Activated CD4-positive, CD25-positive, alpha-beta regulatory T cell treated with anti-CD3 and anti-CD28 coated beads, Interleukin-2, amount 50 U/mL, for 72 hours (primary cell): ENCODE measurements around the gene EEF1AKMT1.

Source experiments
- DNase-seq: peaks from one replicate; pipeline ENCODE4 v3.0.0; 2021

Gene EEF1AKMT1, protein sequence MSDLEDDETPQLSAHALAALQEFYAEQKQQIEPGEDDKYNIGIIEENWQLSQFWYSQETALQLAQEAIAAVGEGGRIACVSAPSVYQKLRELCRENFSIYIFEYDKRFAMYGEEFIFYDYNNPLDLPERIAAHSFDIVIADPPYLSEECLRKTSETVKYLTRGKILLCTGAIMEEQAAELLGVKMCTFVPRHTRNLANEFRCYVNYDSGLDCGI

DNA sequence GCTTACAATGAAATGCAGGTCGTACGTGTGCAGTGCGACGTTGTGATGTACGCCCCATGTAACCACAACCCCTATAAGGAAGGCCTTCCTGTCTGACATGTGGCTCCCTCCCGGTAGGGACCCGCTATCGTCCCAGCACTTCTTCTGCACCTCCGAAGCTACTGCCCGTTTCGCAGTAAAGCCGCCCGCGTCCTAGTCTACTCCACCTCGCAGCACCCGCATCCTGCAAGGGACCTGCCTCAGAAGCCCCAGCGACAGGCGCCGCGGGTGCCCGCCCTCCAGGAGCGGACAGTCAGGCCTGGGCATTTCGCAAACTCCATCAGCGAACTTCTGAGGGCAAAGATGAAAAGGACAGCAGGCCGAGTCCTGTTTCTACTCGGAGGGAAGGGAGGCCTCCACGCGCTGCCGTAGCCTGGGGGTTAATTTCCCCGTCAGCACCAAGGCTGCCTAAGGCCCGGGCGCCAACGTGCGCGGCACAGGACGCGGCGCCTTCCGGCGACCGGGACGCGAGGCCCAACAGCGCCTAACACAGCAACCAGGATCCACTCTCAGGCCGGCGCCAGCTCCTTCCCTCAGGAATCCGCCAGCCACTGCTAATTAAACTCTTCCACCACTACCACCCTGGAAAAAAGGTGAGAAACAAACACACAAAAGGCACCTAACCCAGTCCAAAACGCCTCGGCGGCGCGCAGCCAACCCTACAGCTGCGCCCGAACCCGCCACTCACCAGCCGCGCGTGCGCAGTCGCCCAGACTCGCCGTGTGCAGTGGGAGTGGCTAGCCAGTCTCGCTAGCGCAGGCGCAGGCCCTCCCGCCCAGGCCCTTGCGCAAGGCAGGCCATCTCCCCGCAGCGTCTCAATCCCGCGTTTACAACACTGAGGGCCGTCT is at the start of gene EEF1AKMT1:
EEF1AKMT1 (minus strand) TSS at position 768 of the 887 bp plus-strand sequence. CDS start 16,363 bp downstream, outside the sequence.
- peak; percentile 96 for DNase-seq

DNA sequence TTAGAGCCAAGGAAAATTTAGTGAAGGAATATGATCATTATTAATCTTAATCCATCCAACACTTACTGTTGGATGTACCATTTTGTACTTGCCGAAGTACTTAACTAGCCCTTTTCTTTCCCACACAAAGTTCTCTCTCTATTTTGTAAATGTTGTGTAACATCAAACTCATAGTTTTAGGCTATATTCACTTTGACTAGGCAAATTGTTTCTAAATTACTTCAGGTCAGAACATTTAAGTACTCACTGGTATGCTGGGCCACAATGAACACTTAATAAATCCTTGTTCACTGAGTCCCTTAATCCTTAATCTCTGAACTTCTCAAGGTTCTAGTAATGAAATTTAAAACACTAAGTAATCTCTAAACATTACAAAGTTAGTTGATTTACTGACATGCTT is 49.3 kb upstream of the EEF1AKMT1 start:
- no peak for DNase-seq

DNA sequence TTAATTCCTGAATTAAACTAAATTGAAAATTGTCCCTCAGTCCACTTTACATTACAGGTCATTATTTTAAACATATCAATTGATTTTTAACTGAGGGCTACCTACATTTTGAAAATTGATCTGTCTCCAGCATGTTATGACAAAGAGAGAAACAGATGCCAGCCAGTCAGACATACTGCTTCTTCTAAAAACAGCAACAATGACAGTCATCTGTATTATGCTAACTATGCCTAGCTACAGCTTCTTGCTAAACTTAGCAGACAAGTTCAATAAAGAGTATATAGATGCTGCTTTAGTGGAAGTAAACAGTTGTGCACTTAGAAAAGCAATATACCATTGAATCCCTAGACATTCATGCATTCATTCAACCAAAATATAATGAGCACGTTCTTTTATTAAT is 48.6 kb upstream of the EEF1AKMT1 start:
- DNase-seq = no peak

DNA sequence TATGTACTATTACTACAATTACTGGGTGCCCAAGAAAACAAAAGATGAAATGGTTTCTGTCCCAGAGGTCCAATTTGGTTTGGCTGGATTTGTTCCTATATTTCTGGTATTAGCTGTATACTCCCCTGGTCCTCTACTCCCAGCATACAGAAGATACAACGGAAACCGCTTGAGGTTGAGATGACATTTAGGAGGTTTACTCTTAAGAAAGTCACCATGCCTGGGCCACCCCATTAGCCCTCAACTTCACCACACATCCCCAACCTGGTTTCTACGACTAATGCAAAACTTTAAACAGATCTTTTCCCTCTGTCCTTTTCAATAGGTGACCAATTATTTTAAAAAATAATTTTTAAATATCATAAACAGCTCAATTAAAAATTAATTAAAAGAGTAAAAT is 46.0 kb upstream of the EEF1AKMT1 start:
- DNase-seq = no peak

DNA sequence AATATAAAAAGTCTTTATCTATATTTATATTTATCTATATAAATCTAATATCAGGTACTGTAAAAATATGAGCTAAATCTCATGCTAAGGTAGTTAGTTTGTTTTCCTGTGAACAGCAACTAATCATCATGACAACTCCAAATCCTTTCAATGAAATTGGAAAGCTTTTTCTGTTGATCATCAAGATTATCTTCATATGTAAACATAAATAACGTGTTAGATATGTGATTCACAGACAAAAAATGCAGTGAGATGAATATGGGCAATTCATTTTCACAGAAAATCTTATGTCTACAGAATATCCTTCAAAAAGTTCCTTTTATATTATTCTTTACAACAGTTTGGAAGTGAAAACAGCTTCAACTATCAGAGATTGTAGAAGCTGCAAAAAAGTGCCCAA is 41.7 kb upstream of the EEF1AKMT1 start:
- no peak for DNase-seq

DNA sequence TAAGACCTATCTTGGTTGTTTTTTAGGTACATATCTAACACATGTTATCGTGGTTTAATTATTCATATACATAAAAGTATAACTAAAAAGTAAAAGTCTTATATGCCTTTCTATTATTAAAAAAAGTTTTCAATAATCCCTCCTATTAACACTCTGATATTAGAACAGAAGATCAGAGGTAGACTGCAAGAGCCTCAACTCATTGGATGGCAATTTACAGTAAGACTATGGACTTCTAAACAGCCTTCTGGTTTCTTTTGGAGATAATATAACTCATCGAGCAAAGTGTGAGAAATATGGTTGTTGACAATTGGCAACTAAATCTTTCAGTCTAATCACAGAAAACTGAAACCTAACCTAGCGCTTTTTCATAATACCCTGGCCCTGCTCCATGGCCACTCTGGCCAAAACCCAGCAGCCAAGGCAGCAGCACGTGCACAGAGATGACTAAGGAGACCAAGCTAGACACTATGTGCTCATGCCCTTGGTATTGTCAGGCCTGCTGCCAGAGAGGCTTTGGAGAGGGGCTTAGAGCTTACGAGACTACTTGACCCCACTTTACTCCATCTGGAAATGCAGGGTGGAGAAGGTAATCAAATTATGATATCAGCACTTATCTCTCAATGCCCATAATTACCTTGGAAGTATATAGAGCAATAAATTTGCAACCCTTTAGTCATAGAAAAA is 40.6 kb upstream of the EEF1AKMT1 start:
- DNase-seq = no peak

DNA sequence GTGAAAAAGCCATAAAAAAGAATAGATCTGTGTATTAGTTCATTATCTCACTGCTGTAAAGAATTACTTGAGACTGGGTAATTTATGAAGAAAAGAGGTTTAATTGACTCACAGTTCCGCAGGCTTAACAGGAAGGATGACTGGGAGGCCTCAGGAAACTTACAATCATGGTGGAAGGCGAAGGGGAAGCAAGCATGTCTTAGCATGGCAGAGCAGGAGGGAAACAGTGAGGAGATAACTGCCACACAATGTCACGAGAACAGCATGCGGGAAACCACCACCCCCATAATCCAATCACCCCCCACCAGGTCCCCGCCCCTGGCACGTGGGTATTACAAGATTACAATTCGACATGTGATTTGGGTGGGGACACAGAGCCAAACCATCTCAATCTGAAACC is 39.1 kb upstream of the EEF1AKMT1 start:
- DNase-seq = no peak

DNA sequence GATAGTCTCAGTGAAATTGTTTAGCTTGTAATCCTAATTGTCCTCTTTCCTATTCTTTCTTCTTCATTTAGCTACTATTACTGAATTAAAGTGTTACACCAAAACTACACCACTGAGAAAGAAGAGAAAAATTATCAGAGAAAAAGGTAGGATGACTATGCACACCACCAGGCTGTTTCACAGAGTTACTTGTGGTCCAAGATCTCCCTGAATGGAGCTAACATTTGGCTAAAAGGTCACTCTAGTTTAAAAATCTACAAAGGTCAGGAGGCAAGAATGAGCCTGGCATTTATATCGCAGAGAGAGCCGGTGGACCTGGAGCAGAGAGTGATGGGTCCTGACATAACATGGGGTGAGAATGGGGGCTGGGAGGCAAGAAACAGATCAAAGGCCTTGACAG is 37.0 kb upstream of the EEF1AKMT1 start:
- no peak for DNase-seq

DNA sequence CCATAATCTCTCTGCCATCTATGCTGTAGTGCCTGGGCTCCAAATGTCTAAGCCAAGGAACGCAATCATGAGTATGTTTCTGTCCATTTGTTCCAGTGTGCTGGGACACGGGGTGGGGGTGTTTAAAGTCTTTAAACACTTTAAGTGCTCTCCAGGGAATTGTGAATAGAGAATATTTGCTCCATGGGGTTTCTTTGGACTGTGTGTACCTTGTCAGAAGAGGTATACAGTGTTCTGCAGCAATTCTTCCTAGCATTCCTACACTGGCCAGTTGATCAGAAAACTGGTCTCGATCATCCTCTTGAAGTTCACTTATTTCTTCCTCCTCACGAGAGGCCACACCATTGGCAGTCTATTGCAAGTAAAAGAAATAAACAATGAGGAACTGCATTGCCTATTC is 35.1 kb upstream of the EEF1AKMT1 start:
- no peak for DNase-seq

DNA sequence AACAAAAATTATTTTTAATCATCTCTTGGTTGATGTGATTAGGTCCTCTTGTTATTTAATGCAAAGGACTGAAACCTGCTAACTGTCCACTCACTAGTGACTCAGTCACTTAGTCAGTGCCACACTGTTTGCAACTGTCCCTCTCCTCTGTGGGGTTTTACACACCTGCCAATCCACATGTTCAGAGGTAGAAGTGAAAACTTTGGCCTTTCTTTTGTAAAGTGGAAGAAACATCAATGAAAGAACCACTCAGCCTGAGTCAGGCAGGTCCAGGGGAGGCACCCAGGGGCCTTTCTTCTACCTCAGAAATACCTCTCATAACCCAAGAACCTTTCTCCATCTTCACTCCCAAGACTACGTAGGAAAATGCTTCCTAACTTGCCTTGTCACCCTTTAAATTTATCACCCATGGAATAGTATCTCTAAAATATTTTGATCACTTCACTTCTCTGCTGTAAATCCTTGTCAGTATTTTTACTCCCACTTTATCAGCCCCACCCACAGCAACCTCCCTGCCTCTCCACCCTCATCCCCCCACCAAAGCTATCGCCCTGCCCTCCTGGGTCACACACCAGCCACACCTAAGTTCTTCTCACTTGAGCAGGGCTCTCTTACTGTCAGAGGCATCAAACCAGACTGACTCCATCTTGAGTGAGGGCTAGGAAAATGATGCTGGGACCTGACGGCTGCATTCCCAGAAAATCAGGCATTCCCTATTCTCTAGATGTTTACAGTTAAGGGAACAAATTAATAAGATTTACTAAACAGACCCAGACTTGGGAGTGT is 29.6 kb upstream of the EEF1AKMT1 start:
- no peak for DNase-seq

DNA sequence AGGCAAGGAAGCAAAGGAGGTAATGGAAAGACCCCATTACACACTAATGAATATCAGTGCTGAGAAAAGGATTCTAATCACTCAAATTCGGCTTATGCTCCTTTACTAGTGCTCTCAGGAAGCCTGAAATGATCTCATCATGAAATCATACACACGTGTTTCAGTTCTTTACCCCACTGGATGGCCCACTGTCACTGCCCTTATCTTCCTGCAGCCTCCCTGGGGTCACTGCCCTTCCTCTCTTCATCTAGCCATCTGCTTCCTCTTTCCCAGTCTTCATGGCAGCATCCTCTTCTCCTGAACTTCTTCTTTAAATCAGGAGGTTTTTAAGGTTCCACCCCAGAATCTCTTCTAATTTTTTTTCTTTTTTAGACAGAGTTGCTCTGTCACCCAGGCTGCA is 27.9 kb upstream of the EEF1AKMT1 start:
- DNase-seq = no peak

DNA sequence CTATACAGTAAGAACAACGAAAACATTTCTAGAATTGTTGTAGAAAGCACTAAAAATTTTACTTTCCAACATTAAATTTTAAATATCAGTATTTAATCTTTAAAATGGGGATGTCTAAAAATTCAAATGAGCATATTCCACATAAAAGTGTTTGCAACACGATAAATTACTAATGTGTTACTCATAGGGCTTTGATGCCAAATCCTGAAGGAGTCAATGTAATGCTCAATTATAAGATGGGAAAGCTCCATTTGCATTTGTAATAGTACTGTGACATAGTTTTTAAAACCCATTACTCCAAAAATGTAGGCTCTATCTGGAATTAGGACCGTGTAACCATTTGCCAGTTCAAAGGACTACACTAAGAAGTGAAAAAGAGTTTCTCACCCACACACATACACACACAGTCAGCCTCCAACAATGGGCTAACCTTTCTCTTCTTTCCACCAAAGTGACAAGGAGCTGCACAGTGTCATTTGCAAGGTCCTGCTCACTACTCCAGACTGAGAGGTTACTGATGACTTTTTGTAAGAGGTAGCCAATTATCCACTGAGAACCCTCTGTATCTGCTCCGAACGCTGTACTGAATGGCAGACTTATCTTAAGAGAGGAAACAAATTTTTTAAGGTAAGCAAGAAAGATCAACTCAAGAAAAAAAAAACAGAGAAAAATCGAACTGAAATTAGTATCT is 26.1 kb upstream of the EEF1AKMT1 start:
- DNase-seq = no peak

DNA sequence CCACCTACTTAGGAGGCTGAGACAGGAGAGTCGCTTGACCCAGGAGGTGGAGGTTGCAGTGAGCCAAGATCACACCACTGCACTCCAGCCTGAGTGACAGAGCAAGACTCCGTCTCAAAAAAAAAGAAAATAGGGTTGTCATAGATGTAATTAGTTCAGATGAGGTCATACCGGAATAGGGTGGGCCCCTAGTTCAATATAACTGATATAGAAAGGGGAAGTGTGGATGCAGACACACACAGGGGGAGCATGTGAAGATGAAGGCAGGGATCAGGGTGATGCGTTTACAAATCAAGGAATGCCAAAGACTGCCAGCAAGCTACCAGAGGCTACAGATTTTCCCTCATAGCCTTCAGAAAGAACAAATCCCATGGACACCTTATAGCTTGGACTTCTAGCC is 24.3 kb upstream of the EEF1AKMT1 start:
- DNase-seq = no peak

DNA sequence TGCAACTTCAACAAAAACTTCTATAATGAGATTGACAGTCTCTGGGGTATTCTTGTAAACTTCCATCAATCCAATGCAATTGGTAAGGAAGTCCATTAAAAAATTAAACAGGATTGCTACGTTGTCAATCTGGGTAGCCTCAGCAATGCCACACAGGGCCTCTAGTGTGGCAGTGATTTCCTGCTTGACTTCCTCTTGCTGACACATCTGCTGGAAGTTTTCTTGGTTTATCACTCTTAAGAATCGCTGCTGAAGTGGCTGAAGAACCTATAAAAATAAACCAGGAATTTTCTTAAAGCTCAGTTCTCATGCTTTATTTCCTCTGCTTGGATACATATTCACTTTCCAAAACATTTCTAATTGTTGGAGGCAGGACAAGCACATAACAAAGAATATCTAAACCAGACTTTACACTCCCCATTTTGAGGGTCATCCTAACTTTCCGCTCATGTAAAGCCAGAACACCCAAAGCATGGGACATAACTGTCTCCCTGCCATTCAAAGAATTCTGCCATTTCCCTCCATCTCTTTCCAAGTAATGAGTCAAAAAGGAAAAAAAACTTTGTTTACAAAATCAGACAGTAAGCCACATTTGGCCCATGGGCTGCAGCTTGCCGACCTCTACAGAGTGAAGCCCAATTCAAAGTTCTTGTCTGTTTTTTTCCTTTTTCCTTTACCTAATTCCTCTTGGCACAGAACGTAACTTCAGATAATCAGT is 23.2 kb upstream of the EEF1AKMT1 start:
- DNase-seq = no peak

DNA sequence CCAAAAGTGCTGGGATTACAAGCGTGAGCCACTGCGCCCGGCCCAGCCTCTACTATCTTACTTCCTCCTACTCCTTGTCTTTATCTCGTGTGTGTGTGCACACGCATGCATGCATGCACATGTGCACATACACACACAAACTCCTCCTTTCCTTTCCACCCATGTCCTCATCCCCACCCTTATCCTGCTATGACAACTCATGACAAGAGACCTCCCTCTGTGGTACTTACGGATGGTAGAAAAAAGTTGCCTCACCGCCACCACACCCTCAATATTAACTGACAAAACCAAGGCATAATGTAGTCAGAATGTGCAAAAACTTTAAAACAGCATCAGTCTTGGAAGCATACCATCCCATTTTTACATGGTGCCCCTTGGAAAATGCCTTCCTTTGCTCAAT is 15.9 kb upstream of the EEF1AKMT1 start:
- DNase-seq = no peak

DNA sequence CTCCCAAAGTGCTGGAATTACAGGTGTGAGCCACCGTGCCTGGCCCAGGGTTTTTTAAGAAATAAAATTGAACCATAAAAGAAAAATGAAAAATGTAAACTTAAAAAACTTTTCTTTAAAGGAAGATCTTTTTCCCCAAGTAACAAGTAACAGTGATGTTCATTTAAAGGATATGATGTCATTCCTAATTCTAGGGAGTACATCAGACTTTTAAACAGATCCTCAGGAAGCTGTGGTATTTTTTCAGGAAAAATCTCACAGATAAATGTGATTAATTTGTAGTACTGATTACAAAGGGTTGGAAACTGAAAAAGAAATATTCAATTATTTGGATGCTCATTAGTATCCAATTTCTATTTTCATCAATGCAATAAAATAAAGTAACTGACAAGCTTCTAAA is 14.6 kb upstream of the EEF1AKMT1 start:
- no peak for DNase-seq

DNA sequence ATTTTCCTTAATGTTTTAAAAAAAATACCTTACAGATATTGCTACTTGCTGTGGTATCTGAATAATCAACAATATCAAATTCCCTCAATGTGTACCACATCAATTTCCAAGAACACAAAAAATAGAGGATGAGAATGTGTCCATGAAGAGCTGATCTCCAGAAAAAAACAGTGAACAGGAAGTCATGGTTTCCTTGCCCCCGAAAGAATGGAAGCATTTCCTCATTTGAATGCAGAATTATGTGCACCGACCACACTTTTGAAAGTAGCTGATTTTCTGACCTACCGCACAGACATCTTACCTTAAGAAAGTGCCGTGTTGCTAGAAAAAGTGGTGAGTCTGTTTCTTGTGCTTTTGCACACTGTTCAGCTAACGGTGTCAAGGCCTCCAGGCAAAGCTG is 13.4 kb upstream of the EEF1AKMT1 start:
- no peak for DNase-seq

DNA sequence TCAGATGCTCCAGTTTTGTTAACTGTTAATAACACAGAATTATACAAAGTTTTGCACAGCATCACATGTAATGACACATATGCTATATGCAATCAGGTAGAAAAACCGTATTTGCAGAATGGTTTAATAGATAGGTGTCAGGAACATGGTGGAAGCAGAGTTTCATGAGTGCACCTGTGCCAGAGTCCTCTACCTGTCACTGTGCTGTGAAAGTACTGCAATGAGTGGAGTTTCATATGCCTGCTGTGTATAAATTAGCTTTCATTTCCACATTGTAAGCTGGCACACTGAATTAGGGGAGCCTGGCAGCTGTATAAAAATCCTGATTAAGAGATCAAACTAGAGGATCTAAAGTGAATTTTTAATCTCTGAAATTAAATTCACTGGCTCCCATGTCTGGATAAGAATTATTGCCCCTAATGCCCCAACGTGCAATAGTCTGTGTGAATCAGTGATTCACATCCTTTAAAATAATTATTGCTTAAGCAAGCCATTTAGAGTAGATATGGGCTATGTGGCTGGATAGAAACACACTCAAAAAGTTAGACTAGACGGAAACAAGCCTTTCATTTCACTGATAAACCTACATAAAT is 8.5 kb upstream of the EEF1AKMT1 start:
- no peak for DNase-seq

DNA sequence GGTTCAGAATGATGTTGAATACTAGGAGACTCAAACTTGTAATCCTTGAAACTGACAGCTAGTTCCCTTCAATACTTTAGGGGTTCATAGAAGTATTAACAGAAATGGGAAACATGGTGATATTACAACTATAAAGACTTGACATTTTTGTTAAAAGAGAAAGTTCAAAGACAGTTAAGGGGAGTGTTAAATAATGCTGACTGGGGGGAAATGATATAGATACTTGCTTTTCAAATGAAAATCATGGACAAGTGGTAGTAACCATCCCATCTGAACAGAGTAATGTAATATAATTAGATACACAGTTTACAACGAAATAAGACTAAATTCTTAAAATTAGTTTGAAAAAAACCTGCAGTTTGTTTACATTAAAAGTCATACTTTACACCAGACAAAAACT is 6.6 kb upstream of the EEF1AKMT1 start:
- DNase-seq = no peak

DNA sequence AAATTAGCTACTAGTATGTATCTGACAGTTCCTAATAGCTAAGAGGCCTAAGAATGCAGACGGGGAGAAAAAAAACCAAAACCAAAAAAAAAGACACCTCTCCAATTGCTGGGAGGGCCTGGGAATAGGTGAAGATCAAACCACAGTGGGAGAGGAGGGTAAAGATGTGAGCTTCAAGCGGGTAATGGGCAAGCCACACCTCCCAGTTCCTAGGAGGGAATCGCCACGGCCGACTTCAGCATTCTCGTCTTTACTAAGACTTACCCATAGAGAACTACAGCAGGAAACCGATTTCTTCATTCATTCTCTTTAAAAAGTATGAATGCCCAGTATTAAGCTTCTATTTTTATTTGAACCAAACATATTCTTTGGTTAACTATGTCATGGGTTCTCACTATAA is 5.6 kb upstream of the EEF1AKMT1 start:
- DNase-seq = no peak

DNA sequence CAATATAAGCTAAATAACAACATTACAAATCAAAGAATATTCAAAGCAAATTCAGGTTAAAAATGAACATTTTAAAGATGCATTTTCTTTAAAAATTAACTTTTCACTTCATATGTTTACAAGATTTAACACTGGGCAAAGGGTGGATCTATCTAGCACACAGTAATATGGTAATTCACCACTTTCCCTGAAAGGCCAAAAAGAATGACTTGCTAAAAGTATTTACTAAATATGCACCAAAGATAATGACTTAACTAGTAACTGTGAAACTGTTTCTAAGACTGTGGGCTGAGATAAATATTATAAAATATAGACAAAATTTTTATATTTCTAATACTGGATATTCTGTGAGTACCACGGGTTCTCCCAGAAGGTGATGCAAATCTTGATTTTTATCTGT is 4.5 kb upstream of the EEF1AKMT1 start:
- DNase-seq = no peak
